ENCODE measurements around the gene CHN2.

The CHN2 gene

DNA sequence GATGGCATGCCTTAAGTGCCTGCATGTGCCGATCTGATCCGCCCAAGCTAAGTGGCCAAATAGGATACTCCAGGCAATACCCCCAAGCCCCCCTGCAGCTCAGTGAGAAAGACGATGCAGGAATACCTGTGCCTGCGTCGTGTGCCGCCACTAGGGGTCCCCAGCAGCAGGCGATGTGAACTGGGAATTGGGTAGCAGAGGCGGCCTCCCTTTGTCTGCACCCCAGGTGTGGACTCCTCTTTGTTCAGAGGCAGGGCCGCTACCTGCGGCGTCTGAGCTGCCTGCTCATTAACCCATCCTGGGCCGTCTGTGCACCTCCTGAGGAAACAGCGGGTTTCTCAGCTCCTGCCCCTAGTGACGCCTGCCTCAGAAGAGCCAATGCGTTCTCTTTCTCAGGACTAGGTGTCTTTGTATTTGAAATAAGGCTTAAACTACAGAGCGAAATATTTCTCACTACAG, 4.8 kb upstream of the CHN2 start:
- POLR2A ChIA-PET = interaction anchor here (1.1 to 1.3 kb wide), 2 partner anchors 43 to 156 kb away, joined by 3 read pairs; partner anchors contain the start of gene CPVL
- CTCF ChIA-PET = interaction anchor here (0.5 to 2.1 kb wide), 42 partner anchors 8 to 1121 kb away, joined by 3 to 17 read pairs (median 4); no protein-coding TSS in a partner anchor
- DNase-seq (ENCODE audit: extremely low spot score) = peak; percentile 75
- no peak for TF ChIP-seq FOXA1 (IDR thresholded peaks at IDR 0.05)
- no peak for TF ChIP-seq TARDBP (IDR thresholded peaks at IDR 0.05)
- no peak for TF ChIP-seq FOXK2 (IDR thresholded peaks at IDR 0.05)
- no peak for TF ChIP-seq ELF4 (IDR thresholded peaks at IDR 0.05)
- no peak for TF ChIP-seq L3MBTL2 (conservative IDR thresholded peaks at IDR 0.05)
- TF ChIP-seq PKNOX1 (IDR thresholded peaks at IDR 0.05) = no peak
- no peak for TF ChIP-seq CTBP1 (IDR thresholded peaks at IDR 0.05; ENCODE audit: borderline replicate concordance)
- TF ChIP-seq SUZ12 (IDR thresholded peaks at IDR 0.05) = no peak
- no peak for TF ChIP-seq LEF1 (IDR thresholded peaks at IDR 0.05; ENCODE audit: borderline replicate concordance)
- TF ChIP-seq SP1 (IDR thresholded peaks at IDR 0.05) = no peak
- no peak for TF ChIP-seq BHLHE40 (IDR thresholded peaks at IDR 0.05; ENCODE audit: borderline replicate concordance)
- no peak for TF ChIP-seq ZNF384 (IDR thresholded peaks at IDR 0.05)
- TF ChIP-seq ARNT (IDR thresholded peaks at IDR 0.05) = no peak
- no peak for TF ChIP-seq NFRKB (IDR thresholded peaks at IDR 0.05)
- no peak for TF ChIP-seq HDGF (IDR thresholded peaks at IDR 0.05; ENCODE audit: borderline replicate concordance)
- no peak for TF ChIP-seq FOXM1 (IDR thresholded peaks at IDR 0.05; ENCODE audit: borderline replicate concordance)

DNA sequence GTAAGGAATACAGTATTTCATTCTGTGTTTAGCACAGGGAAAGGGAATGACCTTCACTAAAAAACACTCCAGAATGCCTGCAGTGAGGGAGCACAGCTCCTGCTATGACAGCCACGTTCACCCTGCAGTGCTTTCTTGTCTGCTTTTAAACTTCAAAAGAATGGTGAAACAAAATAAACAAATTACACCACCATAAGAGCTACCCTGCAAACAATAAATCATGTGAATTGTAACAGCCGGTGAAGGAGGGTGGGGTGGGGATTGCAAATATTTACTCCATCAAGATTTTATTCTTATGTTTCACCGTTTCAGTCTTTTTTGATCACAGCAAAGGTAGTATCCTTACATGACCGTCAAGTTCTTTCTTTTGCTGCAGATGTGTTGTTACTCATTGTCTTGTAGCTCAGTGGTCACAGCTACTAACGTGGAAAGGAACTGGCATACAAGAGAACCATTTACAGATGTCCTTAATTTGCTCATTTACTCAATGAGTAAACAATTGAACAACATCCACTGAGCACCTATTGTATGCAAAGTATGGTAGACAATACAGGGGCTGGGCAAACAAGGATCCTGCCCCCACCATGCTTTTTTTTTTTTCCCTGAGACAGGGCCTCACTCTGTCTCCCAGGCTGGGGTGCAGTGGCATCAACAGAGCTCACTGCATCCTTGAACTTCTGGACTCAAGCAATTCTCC, 4.1 kb upstream of the CHN2 start:
- DNase-seq (ENCODE audit: extremely low spot score) = no peak
- ChIA-PET POLR2A (interaction anchor here (1.1 to 1.3 kb wide), 2 partner anchors 44 to 155 kb away, joined by 3 read pairs; partner anchors contain the start of gene CPVL), CTCF (interaction anchor here (0.6 to 2.1 kb wide), 23 partner anchors 11 to 218 kb away, joined by 3 to 17 read pairs (median 5); no protein-coding TSS in a partner anchor)
- no peak for TF ChIP-seq NFRKB (IDR thresholded peaks at IDR 0.05)
- no peak for TF ChIP-seq TARDBP (IDR thresholded peaks at IDR 0.05)
- TF ChIP-seq SP1 (IDR thresholded peaks at IDR 0.05) = no peak
- peak; percentile 91 for TF ChIP-seq PKNOX1 (IDR thresholded peaks at IDR 0.05)
- TF ChIP-seq BHLHE40 (IDR thresholded peaks at IDR 0.05; ENCODE audit: borderline replicate concordance) = no peak
- no peak for TF ChIP-seq L3MBTL2 (conservative IDR thresholded peaks at IDR 0.05)
- TF ChIP-seq FOXA1 (IDR thresholded peaks at IDR 0.05) = no peak
- no peak for TF ChIP-seq HDGF (IDR thresholded peaks at IDR 0.05; ENCODE audit: borderline replicate concordance)

GRCh38 chr7:29192323-29192722, 2.3 kb upstream of the CHN2 start:
- CTCF ChIA-PET = no interaction called here
- no peak for TF ChIP-seq SP1 (IDR thresholded peaks at IDR 0.05)
- no peak for TF ChIP-seq PKNOX1 (IDR thresholded peaks at IDR 0.05)
- TF ChIP-seq BHLHE40 (IDR thresholded peaks at IDR 0.05; ENCODE audit: borderline replicate concordance) = no peak
- no peak for TF ChIP-seq ZNF384 (IDR thresholded peaks at IDR 0.05)
- no peak for TF ChIP-seq TARDBP (IDR thresholded peaks at IDR 0.05)
- no peak for TF ChIP-seq FOXK2 (IDR thresholded peaks at IDR 0.05)
- TF ChIP-seq ELF4 (IDR thresholded peaks at IDR 0.05) = no peak
- TF ChIP-seq FOXM1 (IDR thresholded peaks at IDR 0.05; ENCODE audit: borderline replicate concordance) = no peak
- no peak for TF ChIP-seq SUZ12 (IDR thresholded peaks at IDR 0.05)
- no peak for TF ChIP-seq FOXA1 (IDR thresholded peaks at IDR 0.05)
- no peak for TF ChIP-seq CTBP1 (IDR thresholded peaks at IDR 0.05; ENCODE audit: borderline replicate concordance)
- POLR2A ChIA-PET = no interaction called here
- no peak for DNase-seq (ENCODE audit: extremely low spot score)

- DNase-seq (ENCODE audit: extremely low spot score) = no peak
- no peak for TF ChIP-seq PKNOX1 (IDR thresholded peaks at IDR 0.05)
- TF ChIP-seq SUZ12 (IDR thresholded peaks at IDR 0.05) = no peak
- no peak for TF ChIP-seq NFRKB (IDR thresholded peaks at IDR 0.05)
- no peak for TF ChIP-seq SP1 (IDR thresholded peaks at IDR 0.05)
- no peak for TF ChIP-seq CTBP1 (IDR thresholded peaks at IDR 0.05; ENCODE audit: borderline replicate concordance)
- TF ChIP-seq ELF4 (IDR thresholded peaks at IDR 0.05) = no peak
- TF ChIP-seq HDGF (IDR thresholded peaks at IDR 0.05; ENCODE audit: borderline replicate concordance) = no peak
- TF ChIP-seq FOXA1 (IDR thresholded peaks at IDR 0.05) = no peak
- no peak for TF ChIP-seq BHLHE40 (IDR thresholded peaks at IDR 0.05; ENCODE audit: borderline replicate concordance)
- TF ChIP-seq LEF1 (IDR thresholded peaks at IDR 0.05; ENCODE audit: borderline replicate concordance) = no peak
- TF ChIP-seq TARDBP (IDR thresholded peaks at IDR 0.05) = no peak
- no peak for TF ChIP-seq FOXM1 (IDR thresholded peaks at IDR 0.05; ENCODE audit: borderline replicate concordance)
- TF ChIP-seq ARNT (IDR thresholded peaks at IDR 0.05) = no peak
- no peak for TF ChIP-seq ZNF384 (IDR thresholded peaks at IDR 0.05)
- TF ChIP-seq L3MBTL2 (conservative IDR thresholded peaks at IDR 0.05) = no peak
- TF ChIP-seq FOXK2 (IDR thresholded peaks at IDR 0.05) = no peak
- ChIA-PET POLR2A (no interaction called here), CTCF (no interaction called here)
Measured at GRCh38 chr7:29192811-29193210, 1.8 kb upstream of the CHN2 start.
